Mucosa of stomach (tissue), 1 donor: Measurements from ENCODE around the gene TSEN54.

Source experiments
- H3K27me3 ChIP-seq: one replicate; pipeline ENCODE4 v1.7.0; 2013; ENCODE audit warnings: mild to moderate bottlenecking, low read length; ENCODE audit not compliant: control insufficient read depth, insufficient read depth
- H3K36me3 ChIP-seq: one replicate; pipeline ENCODE4 v1.7.0; 2013; ENCODE audit warnings: low read length; ENCODE audit not compliant: control insufficient read depth, insufficient read depth
- H3K4me1 ChIP-seq: one replicate; pipeline ENCODE4 v1.7.0; 2013; ENCODE audit warnings: mild to moderate bottlenecking, low read length; ENCODE audit not compliant: control insufficient read depth, insufficient read depth
- H3K4me3 ChIP-seq: one replicate; pipeline ENCODE4 v1.7.0; 2013; ENCODE audit warnings: low read length
- H3K9ac ChIP-seq: one replicate; pipeline ENCODE4 v1.7.0; 2013; ENCODE audit warnings: mild to moderate bottlenecking, low read length, moderate library complexity
- H3K9me3 ChIP-seq: one replicate; pipeline ENCODE4 v1.7.0; 2013; ENCODE audit warnings: mild to moderate bottlenecking, low read length, moderate library complexity; ENCODE audit not compliant: control insufficient read depth
- donor health status: Pancreatic carcinoma.

TSEN54 gene

GRCh38 chr17:75568412-75569255 lies 52.3 kb downstream of the TSEN54 start:
- Histone ChIP-seq H3K9ac (no peak overlapping the region), H3K36me3 (peaks cover 24% of the 10 kb centered on the region), H3K4me3 (no peak overlapping the region), H3K4me1 (peaks cover 3% of the 10 kb centered on the region), H3K27me3 (no peaks in the 10 kb centered on the region), H3K9me3 (no peaks in the 10 kb centered on the region)

DNA sequence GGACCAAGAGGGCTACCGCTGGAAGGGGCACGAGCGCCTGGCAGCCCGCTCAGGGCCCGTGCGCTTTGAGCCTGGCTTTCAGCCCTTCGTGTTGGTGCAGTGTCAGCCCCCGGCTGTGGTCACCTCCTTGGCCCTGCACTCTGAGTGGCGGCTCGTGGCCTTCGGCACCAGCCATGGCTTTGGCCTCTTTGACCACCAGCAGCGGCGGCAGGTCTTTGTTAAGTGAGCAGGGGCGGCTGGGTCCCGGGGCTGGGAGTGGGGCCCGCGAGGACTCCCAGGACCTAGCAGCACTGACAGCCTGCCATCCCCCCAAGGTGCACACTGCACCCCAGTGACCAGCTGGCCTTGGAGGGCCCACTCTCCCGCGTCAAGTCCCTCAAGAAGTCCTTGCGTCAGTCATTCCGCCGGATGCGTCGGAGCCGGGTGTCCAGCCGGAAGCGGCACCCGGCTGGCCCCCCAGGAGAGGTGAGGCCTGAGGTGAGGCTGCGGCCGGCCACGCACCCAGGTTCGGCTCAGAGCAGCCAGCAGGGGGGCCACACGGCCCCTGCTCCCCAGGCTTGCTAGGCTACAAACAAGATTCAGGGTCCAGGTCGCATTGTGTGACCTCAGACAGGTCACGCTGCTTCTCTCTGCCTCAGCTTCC lies 53.8 kb downstream of the TSEN54 start:
- Histone ChIP-seq H3K9ac (no peak overlapping the region), H3K4me3 (no peak overlapping the region), H3K9me3 (no peaks in the 10 kb centered on the region), H3K4me1 (peaks cover 3% of the 10 kb centered on the region), H3K36me3 (peaks cover 17% of the 10 kb centered on the region), H3K27me3 (no peaks in the 10 kb centered on the region)

DNA sequence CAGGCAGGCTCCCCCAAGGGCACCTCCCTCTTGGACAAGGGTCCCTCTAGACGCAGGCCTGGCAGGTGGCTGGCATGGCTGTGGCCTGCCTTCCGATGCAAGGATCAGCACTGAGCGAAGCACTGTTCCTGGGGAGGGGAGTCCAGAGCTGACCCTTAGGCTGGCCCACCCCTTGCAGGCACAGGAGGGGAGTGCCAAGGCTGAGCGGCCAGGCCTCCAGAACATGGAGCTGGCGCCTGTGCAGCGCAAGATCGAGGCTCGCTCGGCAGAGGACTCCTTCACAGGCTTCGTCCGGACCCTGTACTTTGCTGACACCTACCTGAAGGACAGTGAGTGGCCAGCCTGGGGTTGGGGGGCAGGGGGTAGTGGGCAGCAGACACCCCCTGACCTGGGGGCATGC lies 54.4 kb downstream of the TSEN54 start:
- Histone ChIP-seq H3K4me3 (no peak overlapping the region), H3K27me3 (no peaks in the 10 kb centered on the region), H3K4me1 (peaks cover 5% of the 10 kb centered on the region), H3K9me3 (no peaks in the 10 kb centered on the region), H3K9ac (no peak overlapping the region), H3K36me3 (peaks cover 23% of the 10 kb centered on the region)

- peaks cover 10% of the 10 kb centered on the region for H3K4me1 ChIP-seq
- H3K9ac ChIP-seq: no peak overlapping the region
- H3K27me3 ChIP-seq: no peaks in the 10 kb centered on the region
- peaks cover 23% of the 10 kb centered on the region for H3K36me3 ChIP-seq
- no peaks in the 10 kb centered on the region for H3K9me3 ChIP-seq
- H3K4me3 ChIP-seq: no peak overlapping the region
Measured at GRCh38 chr17:75571197-75571884, 55.0 kb downstream of the TSEN54 start.

GRCh38 chr17:75571885-75572215 lies 55.5 kb downstream of the TSEN54 start:
- Histone ChIP-seq H3K4me3 (no peak overlapping the region), H3K9ac (no peak overlapping the region), H3K27me3 (no peaks in the 10 kb centered on the region), H3K9me3 (no peaks in the 10 kb centered on the region), H3K4me1 (peaks cover 14% of the 10 kb centered on the region), H3K36me3 (peaks cover 19% of the 10 kb centered on the region)

GRCh38 chr17:75572713-75573539 lies 56.6 kb downstream of the TSEN54 start:
- H3K4me3 ChIP-seq: no peak overlapping the region
- H3K9ac ChIP-seq: no peak overlapping the region
- no peaks in the 10 kb centered on the region for H3K27me3 ChIP-seq
- H3K4me1 ChIP-seq: peaks cover 14% of the 10 kb centered on the region
- peaks cover 19% of the 10 kb centered on the region for H3K36me3 ChIP-seq
- H3K9me3 ChIP-seq: no peaks in the 10 kb centered on the region

DNA sequence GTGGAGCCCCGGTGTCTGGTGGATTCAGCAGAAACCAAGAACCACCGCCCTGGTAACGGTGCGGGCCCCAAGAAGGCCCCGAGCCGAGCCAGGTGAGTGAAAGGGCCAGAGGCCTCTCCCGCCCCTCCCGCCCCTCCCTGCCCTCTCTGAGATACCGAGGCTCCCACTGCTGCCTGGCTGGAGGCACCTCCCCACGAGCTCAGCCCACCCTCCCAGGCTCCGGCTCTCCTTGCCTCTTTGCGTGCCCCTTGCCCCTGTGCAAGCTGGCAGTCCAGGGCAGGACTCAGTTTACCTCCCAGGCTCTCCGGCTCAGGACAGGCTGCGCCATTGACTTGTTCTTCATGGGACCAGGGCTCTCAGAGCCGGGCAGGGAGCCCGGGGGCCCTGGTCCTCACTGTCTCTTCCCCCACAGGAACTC lies 57.2 kb downstream of the TSEN54 start:
- Histone ChIP-seq H3K27me3 (no peaks in the 10 kb centered on the region), H3K9ac (no peak overlapping the region)

DNA sequence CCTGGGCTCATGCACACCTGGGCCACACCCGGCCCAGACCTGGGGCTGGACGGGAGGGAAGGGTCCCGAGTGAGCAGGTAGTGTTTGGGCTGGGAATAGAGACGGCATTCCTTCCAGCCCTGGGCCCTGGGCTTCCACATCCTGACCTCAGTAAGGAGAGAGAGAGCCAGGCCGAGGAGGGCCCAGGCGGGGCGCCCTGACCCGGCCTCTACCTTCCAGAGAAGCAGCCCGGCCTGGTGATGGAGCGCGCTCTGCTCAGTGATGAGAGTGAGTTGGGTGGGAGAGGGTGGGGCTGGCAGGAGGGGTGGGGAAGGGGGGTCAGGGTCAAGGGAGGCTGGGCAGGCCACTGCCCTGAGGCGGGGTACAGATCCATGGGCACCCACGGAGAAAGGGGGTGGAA lies 57.7 kb downstream of the TSEN54 start:
- H3K4me1 ChIP-seq: peaks cover 22% of the 10 kb centered on the region
- no peak overlapping the region for H3K9ac ChIP-seq
- no peaks in the 10 kb centered on the region for H3K27me3 ChIP-seq
- H3K9me3 ChIP-seq: no peaks in the 10 kb centered on the region
- peaks cover 8% of the 10 kb centered on the region for H3K36me3 ChIP-seq
- no peak overlapping the region for H3K4me3 ChIP-seq

More for the DNA sequence above, 57.2 kb downstream of the TSEN54 start:
- H3K9me3 ChIP-seq: no peaks in the 10 kb centered on the region
- no peak overlapping the region for H3K4me3 ChIP-seq
- peaks cover 13% of the 10 kb centered on the region for H3K36me3 ChIP-seq
- peaks cover 17% of the 10 kb centered on the region for H3K4me1 ChIP-seq
